HUES64 (cell line): ENCODE measurements around the gene DCLK1.

Source experiments
- H3K27ac ChIP-seq: 2 replicates; pipeline ENCODE4 v1.7.0; 2013; ENCODE audit warnings: low read depth, low read length, inconsistent platforms
- H3K27me3 ChIP-seq: 2 replicates; pipeline ENCODE4 v1.6.1; 2013; ENCODE audit warnings: mild to moderate bottlenecking, low read length; ENCODE audit not compliant: insufficient read depth
- H3K36me3 ChIP-seq: 2 replicates; pipeline ENCODE4 v1.6.1; 2013; ENCODE audit warnings: mild to moderate bottlenecking, low read length; ENCODE audit not compliant: insufficient read depth
- H3K4me1 ChIP-seq: 2 replicates; pipeline ENCODE4 v1.6.1; 2013; ENCODE audit warnings: mild to moderate bottlenecking, low read length, moderate library complexity; ENCODE audit not compliant: insufficient read depth
- H3K4me3 ChIP-seq: 2 replicates; pipeline ENCODE4 v1.5.1; 2013; ENCODE audit warnings: mild to moderate bottlenecking, low read length, moderate library complexity
- H3K9ac ChIP-seq: 2 replicates; pipeline ENCODE4 v1.6.1; 2013; ENCODE audit warnings: mild to moderate bottlenecking, low read depth, low read length
- H3K9me3 ChIP-seq: 2 replicates; pipeline ENCODE4 v1.6.1; 2013; ENCODE audit warnings: low read depth, low read length; ENCODE audit not compliant: insufficient read depth
- WGBS: fragments of 150-250, 120-280 bp; methylation state at CpG from one replicate; pipeline ENCODE4 v1.1.7; 2013; ENCODE audit warnings: missing lambda C conversion rate; 5-methylcytosine and 5-hydroxymethylcytosine counted together

DCLK1 gene

GRCh38 chr13:36038785-36039555 lies 92.2 kb downstream of the DCLK1 start:
- Histone ChIP-seq H3K36me3 (no peaks in the 10 kb centered on the region), H3K4me3 (no peak overlapping the region)
- WGBS = 97% methylated on average over 4 of the region's 4 CpGs

GRCh38 chr13:36033035-36033434 lies 98.1 kb downstream of the DCLK1 start:
- Histone ChIP-seq H3K27ac (no peak overlapping the region), H3K9me3 (no peaks in the 10 kb centered on the region), H3K9ac (no peak overlapping the region), H3K4me3 (no peak overlapping the region), H3K27me3 (no peaks in the 10 kb centered on the region), H3K4me1 (0 out of 2 replicates have a peak, but pooled peaks cover 7% of the 10 kb centered on the region), H3K36me3 (no peaks in the 10 kb centered on the region)
- 98% methylated on average over 3 of the region's 4 CpGs for WGBS

More at GRCh38 chr13:36038785-36039555, 92.2 kb downstream of the DCLK1 start:
- H3K4me1 ChIP-seq = no peaks in the 10 kb centered on the region
- H3K9me3 ChIP-seq = 0 out of 2 replicates have a peak, but pooled peaks cover under 1% of the 10 kb centered on the region
- no peak overlapping the region for H3K27ac ChIP-seq
- H3K9ac ChIP-seq = no peak overlapping the region
- H3K27me3 ChIP-seq = no peaks in the 10 kb centered on the region

GRCh38 chr13:36031490-36031889 lies 99.7 kb downstream of the DCLK1 start:
- H3K4me3 ChIP-seq = no peak overlapping the region
- no peak overlapping the region for H3K9ac ChIP-seq
- no peaks in the 10 kb centered on the region for H3K27me3 ChIP-seq
- 83% methylated on average over 7 of the region's 8 CpGs for WGBS
- no peaks in the 10 kb centered on the region for H3K36me3 ChIP-seq
- 0 out of 2 replicates have a peak, but pooled peaks cover 7% of the 10 kb centered on the region for H3K4me1 ChIP-seq
- peaks cover 5% of the 10 kb centered on the region; the same call in 1 of the 2 replicates for H3K9me3 ChIP-seq
- no peak overlapping the region for H3K27ac ChIP-seq

GRCh38 chr13:36030670-36031331 lies 100.4 kb downstream of the DCLK1 start:
- Histone ChIP-seq H3K4me1 (0 out of 2 replicates have a peak, but pooled peaks cover 7% of the 10 kb centered on the region), H3K9ac (no peak overlapping the region), H3K36me3 (no peaks in the 10 kb centered on the region), H3K27ac (no peak overlapping the region), H3K9me3 (peaks cover 5% of the 10 kb centered on the region; the same call in 1 of the 2 replicates), H3K27me3 (no peaks in the 10 kb centered on the region), H3K4me3 (no peak overlapping the region)
- 87% methylated on average over 8 of the region's 8 CpGs for WGBS

- 95% methylated on average over 6 of the region's 6 CpGs for WGBS
- Histone ChIP-seq H3K36me3 (no peaks in the 10 kb centered on the region), H3K27me3 (no peaks in the 10 kb centered on the region), H3K9me3 (peaks cover 5% of the 10 kb centered on the region; the same call in 1 of the 2 replicates), H3K4me3 (no peak overlapping the region), H3K27ac (no peak overlapping the region), H3K9ac (no peak overlapping the region), H3K4me1 (0 out of 2 replicates have a peak, but pooled peaks cover 7% of the 10 kb centered on the region)
Measured at GRCh38 chr13:36029166-36029565, 102.0 kb downstream of the DCLK1 start.

- Histone ChIP-seq H3K36me3 (no peaks in the 10 kb centered on the region), H3K4me1 (0 out of 2 replicates have a peak, but pooled peaks cover 7% of the 10 kb centered on the region), H3K27ac (no peak overlapping the region), H3K9me3 (peaks cover 5% of the 10 kb centered on the region; the same call in 1 of the 2 replicates), H3K4me3 (no peak overlapping the region), H3K9ac (no peak overlapping the region), H3K27me3 (no peaks in the 10 kb centered on the region)
- 91% methylated on average over 6 of the region's 6 CpGs for WGBS
Measured at GRCh38 chr13:36028359-36029025, 102.7 kb downstream of the DCLK1 start.

- H3K9me3 ChIP-seq = peaks cover 6% of the 10 kb centered on the region; the same call in 1 of the 2 replicates
- H3K4me1 ChIP-seq = 0 out of 2 replicates have a peak, but pooled peaks cover 7% of the 10 kb centered on the region
- H3K4me3 ChIP-seq = no peak overlapping the region
- no peak overlapping the region for H3K9ac ChIP-seq
- H3K27ac ChIP-seq = no peak overlapping the region
- no peaks in the 10 kb centered on the region for H3K36me3 ChIP-seq
- no peaks in the 10 kb centered on the region for H3K27me3 ChIP-seq
- 67% methylated on average over 1 of the region's 2 CpGs for WGBS
Measured at GRCh38 chr13:36026531-36026930, 104.7 kb downstream of the DCLK1 start.

GRCh38 chr13:36014763-36015162 lies 116.4 kb downstream of the DCLK1 start:
- H3K4me3 ChIP-seq = no peak overlapping the region
- no peaks in the 10 kb centered on the region for H3K4me1 ChIP-seq
- H3K36me3 ChIP-seq = no peaks in the 10 kb centered on the region
- WGBS = 95% methylated on average over 3 of the region's 3 CpGs
- H3K9ac ChIP-seq = no peak overlapping the region
- H3K27me3 ChIP-seq = no peaks in the 10 kb centered on the region
- peaks cover 3% of the 10 kb centered on the region; the same call in 1 of the 2 replicates for H3K9me3 ChIP-seq
- no peak overlapping the region for H3K27ac ChIP-seq

GRCh38 chr13:36006894-36007675 lies 124.1 kb downstream of the DCLK1 start:
- Histone ChIP-seq H3K4me1 (no peaks in the 10 kb centered on the region), H3K9ac (no peak overlapping the region), H3K4me3 (no peak overlapping the region), H3K27me3 (no peaks in the 10 kb centered on the region), H3K27ac (no peak overlapping the region), H3K36me3 (no peaks in the 10 kb centered on the region), H3K9me3 (no peaks in the 10 kb centered on the region)
- 89% methylated on average over 3 of the region's 5 CpGs for WGBS

- no peaks in the 10 kb centered on the region for H3K27me3 ChIP-seq
- no peaks in the 10 kb centered on the region for H3K9me3 ChIP-seq
- no peaks in the 10 kb centered on the region for H3K4me1 ChIP-seq
- H3K36me3 ChIP-seq = no peaks in the 10 kb centered on the region
- H3K27ac ChIP-seq = no peak overlapping the region
- no peak overlapping the region for H3K4me3 ChIP-seq
- 94% methylated on average over 3 of the region's 4 CpGs for WGBS
- H3K9ac ChIP-seq = no peak overlapping the region
Measured at GRCh38 chr13:36006347-36006746, 124.8 kb downstream of the DCLK1 start.
